Measurements from ENCODE around the gene MYO1F.

DNA sequence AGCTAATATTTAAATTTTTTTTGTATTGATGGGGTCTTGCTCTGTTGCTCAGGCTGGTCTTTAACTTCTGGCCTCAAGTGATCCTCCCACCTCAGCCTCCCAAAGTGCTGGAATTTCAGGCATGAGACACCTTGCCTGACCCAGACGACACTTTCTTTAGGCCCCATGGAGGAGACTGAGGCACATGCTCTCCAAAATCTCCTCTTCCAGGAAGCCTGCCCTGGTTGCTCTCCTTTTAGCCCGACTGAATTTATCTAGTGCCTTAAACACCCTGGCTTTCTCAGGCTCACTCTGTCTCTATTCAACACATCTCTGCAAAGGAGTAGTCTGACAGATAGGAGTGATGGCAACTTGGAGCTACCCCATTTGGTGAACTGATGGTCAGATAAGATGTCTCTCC lies 18.9 kb downstream of the MYO1F start:
- TF ChIP-seq POLR2A (IDR thresholded peaks at IDR 0.05): no peak
- TF ChIP-seq, protein P1, sequence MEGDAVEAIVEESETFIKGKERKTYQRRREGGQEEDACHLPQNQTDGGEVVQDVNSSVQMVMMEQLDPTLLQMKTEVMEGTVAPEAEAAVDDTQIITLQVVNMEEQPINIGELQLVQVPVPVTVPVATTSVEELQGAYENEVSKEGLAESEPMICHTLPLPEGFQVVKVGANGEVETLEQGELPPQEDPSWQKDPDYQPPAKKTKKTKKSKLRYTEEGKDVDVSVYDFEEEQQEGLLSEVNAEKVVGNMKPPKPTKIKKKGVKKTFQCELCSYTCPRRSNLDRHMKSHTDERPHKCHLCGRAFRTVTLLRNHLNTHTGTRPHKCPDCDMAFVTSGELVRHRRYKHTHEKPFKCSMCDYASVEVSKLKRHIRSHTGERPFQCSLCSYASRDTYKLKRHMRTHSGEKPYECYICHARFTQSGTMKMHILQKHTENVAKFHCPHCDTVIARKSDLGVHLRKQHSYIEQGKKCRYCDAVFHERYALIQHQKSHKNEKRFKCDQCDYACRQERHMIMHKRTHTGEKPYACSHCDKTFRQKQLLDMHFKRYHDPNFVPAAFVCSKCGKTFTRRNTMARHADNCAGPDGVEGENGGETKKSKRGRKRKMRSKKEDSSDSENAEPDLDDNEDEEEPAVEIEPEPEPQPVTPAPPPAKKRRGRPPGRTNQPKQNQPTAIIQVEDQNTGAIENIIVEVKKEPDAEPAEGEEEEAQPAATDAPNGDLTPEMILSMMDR (IDR thresholded peaks at IDR 0.05): no peak
